Adipocyte (in vitro differentiated cells): Measurements from ENCODE around the gene UTP15.

Experiments
- DNase-seq: peaks from one replicate; pipeline ENCODE4 v3.0.0-alpha.2; 2015; ENCODE audit warnings: low read depth
- H3K27me3 ChIP-seq: replicated peaks from 2 replicates; pipeline ENCODE4 v1.7.0; 2013; ENCODE audit warnings: mild to moderate bottlenecking, low read length, moderate library complexity; ENCODE audit not compliant: control insufficient read depth, insufficient read depth
- H3K36me3 ChIP-seq: 2 replicates; pipeline ENCODE4 v1.7.0; 2013; ENCODE audit warnings: low read length, mild to moderate bottlenecking, moderate library complexity; ENCODE audit not compliant: control insufficient read depth, insufficient read depth, severe bottlenecking
- H3K4me1 ChIP-seq: 2 replicates; pipeline ENCODE4 v1.7.0; 2013; ENCODE audit warnings: mild to moderate bottlenecking, low read length, moderate library complexity; ENCODE audit not compliant: control insufficient read depth, insufficient read depth
- H3K4me3 ChIP-seq: 2 replicates; pipeline ENCODE4 v1.7.0; 2013; ENCODE audit warnings: mild to moderate bottlenecking, low read length, moderate library complexity
- H3K9ac ChIP-seq: 2 replicates; pipeline ENCODE4 v1.7.0; 2013; ENCODE audit warnings: mild to moderate bottlenecking, low read length, moderate library complexity
- H3K9me3 ChIP-seq: 2 replicates; pipeline ENCODE4 v1.7.0; 2013; ENCODE audit warnings: mild to moderate bottlenecking, low read length, moderate library complexity; ENCODE audit not compliant: control insufficient read depth

UTP15 gene

GRCh38 chr5:73565969-73566547 lies 515 bp downstream of the UTP15 start:
- no peak for DNase-seq
- H3K9me3 ChIP-seq: no peaks in the 10 kb centered on the region
- peak overlapping the region; percentile 97 for H3K4me3 ChIP-seq

GRCh38 chr5:73582285-73583145 lies 17.0 kb downstream of the UTP15 start:
- Histone ChIP-seq H3K27me3 (no peaks in the 10 kb centered on the region), H3K4me3 (no peak overlapping the region), H3K36me3 (peaks cover 57% of the 10 kb centered on the region)

More at GRCh38 chr5:73565969-73566547, 515 bp downstream of the UTP15 start:
- H3K27me3 ChIP-seq: no peaks in the 10 kb centered on the region
- peaks cover 37% of the 10 kb centered on the region for H3K36me3 ChIP-seq
- H3K4me1 ChIP-seq: peaks cover 39% of the 10 kb centered on the region
- peak overlapping the region; percentile 98 for H3K9ac ChIP-seq

GRCh38 chr5:73587923-73588322 lies 22.4 kb downstream of the UTP15 start:
- Histone ChIP-seq H3K4me3 (no peak overlapping the region), H3K9me3 (no peaks in the 10 kb centered on the region), H3K27me3 (no peaks in the 10 kb centered on the region), H3K36me3 (peaks cover 7% of the 10 kb centered on the region), H3K4me1 (peaks cover 16% of the 10 kb centered on the region), H3K9ac (no peak overlapping the region)
- DNase-seq: no peak

More at GRCh38 chr5:73582285-73583145, 17.0 kb downstream of the UTP15 start:
- H3K9ac ChIP-seq: no peak overlapping the region
- no peak for DNase-seq
- no peaks in the 10 kb centered on the region for H3K4me1 ChIP-seq
- H3K9me3 ChIP-seq: no peaks in the 10 kb centered on the region

- H3K36me3 ChIP-seq: no peaks in the 10 kb centered on the region
- H3K4me3 ChIP-seq: no peak overlapping the region
- peaks cover 17% of the 10 kb centered on the region for H3K4me1 ChIP-seq
- peak; percentile 93 for DNase-seq
- no peaks in the 10 kb centered on the region for H3K9me3 ChIP-seq
- no peak overlapping the region for H3K9ac ChIP-seq
- no peaks in the 10 kb centered on the region for H3K27me3 ChIP-seq
Measured at GRCh38 chr5:73591102-73591695, 25.7 kb downstream of the UTP15 start.

- no peaks in the 10 kb centered on the region for H3K9me3 ChIP-seq
- no peak overlapping the region for H3K9ac ChIP-seq
- H3K4me3 ChIP-seq: no peak overlapping the region
- peaks cover 17% of the 10 kb centered on the region for H3K4me1 ChIP-seq
- no peaks in the 10 kb centered on the region for H3K27me3 ChIP-seq
- peak; percentile 52 for DNase-seq
- H3K36me3 ChIP-seq: no peaks in the 10 kb centered on the region
Measured at GRCh38 chr5:73591698-73592501, 26.4 kb downstream of the UTP15 start.

- Histone ChIP-seq H3K36me3 (no peaks in the 10 kb centered on the region), H3K9ac (no peak overlapping the region), H3K4me1 (peaks cover 17% of the 10 kb centered on the region), H3K4me3 (no peak overlapping the region), H3K9me3 (no peaks in the 10 kb centered on the region), H3K27me3 (no peaks in the 10 kb centered on the region)
- DNase-seq: no peak
Measured at GRCh38 chr5:73592551-73592950, 27.0 kb downstream of the UTP15 start.

GRCh38 chr5:73596705-73597328 lies 31.3 kb downstream of the UTP15 start:
- Histone ChIP-seq H3K9ac (no peak overlapping the region), H3K9me3 (peaks cover 8% of the 10 kb centered on the region), H3K27me3 (no peaks in the 10 kb centered on the region), H3K36me3 (no peaks in the 10 kb centered on the region), H3K4me1 (peaks cover 11% of the 10 kb centered on the region), H3K4me3 (no peak overlapping the region)
- DNase-seq: peak; percentile 22

- H3K9ac ChIP-seq: no peak overlapping the region
Measured at GRCh38 chr5:73599380-73599779, 33.8 kb downstream of the UTP15 start.

GRCh38 chr5:73603998-73604397 lies 38.5 kb downstream of the UTP15 start:
- no peak overlapping the region for H3K4me3 ChIP-seq
- peaks cover 16% of the 10 kb centered on the region for H3K9me3 ChIP-seq
- H3K9ac ChIP-seq: no peak overlapping the region
- H3K27me3 ChIP-seq: no peaks in the 10 kb centered on the region
- H3K4me1 ChIP-seq: no peaks in the 10 kb centered on the region
- H3K36me3 ChIP-seq: no peaks in the 10 kb centered on the region
- no peak for DNase-seq

More at GRCh38 chr5:73599380-73599779, 33.8 kb downstream of the UTP15 start:
- no peak for DNase-seq
- H3K36me3 ChIP-seq: no peaks in the 10 kb centered on the region
- H3K4me3 ChIP-seq: no peak overlapping the region
- H3K9me3 ChIP-seq: peaks cover 16% of the 10 kb centered on the region
- H3K27me3 ChIP-seq: no peaks in the 10 kb centered on the region
- H3K4me1 ChIP-seq: no peaks in the 10 kb centered on the region

GRCh38 chr5:73605223-73606087 lies 39.9 kb downstream of the UTP15 start:
- Histone ChIP-seq H3K4me1 (no peaks in the 10 kb centered on the region), H3K9ac (no peak overlapping the region), H3K4me3 (no peak overlapping the region), H3K9me3 (peaks cover 16% of the 10 kb centered on the region), H3K36me3 (no peaks in the 10 kb centered on the region), H3K27me3 (no peaks in the 10 kb centered on the region)
- no peak for DNase-seq
